Motor neuron (in vitro differentiated cells): ENCODE data around the gene TNS1. TPM values are rescaled to one million over a fixed set of nuclear protein-coding genes. Genes with fewer than 3 reads are reported as not detected.

Experiments
- ATAC-seq, 8 experiments: fragments of 200-7000 bp; cut with Tn5 transposase; replicated peaks in 6 of 8; 2 replicates each; pipeline ENCODE4 v1.8.0; 2021; ENCODE audit warnings: mild to moderate bottlenecking in 8 of 8, moderate library complexity in 8 of 8
- H3K27ac ChIP-seq, 2 donors: fragments of 250-450 bp; sonication (Bioruptor Pico); 2 replicates each; pipeline ENCODE4 v1.9.0; 2021; ENCODE audit warnings: antibody characterized with exemption in 2 of 2, mild to moderate bottlenecking in 2 of 2, moderate library complexity in 1 of 2
- H3K4me1 ChIP-seq, 2 donors: fragments of 250-450 bp; sonication (Bioruptor Pico); replicated peaks in 1 of 2; 2 replicates each; pipeline ENCODE4 v1.6.1; 2021; ENCODE audit warnings: antibody characterized with exemption in 2 of 2, mild to moderate bottlenecking in 2 of 2, moderate library complexity in 1 of 2
- H3K4me3 ChIP-seq, 5 donors: fragments of 250-450 bp; sonication (Bioruptor Pico); 2 replicates each; pipeline ENCODE4 v1.9.0; 2021; ENCODE audit warnings: antibody characterized with exemption in 5 of 5, mild to moderate bottlenecking in 5 of 5, moderate library complexity in 4 of 5
- WGBS, 10 experiments: fragments of 450-650 bp; shearing (Covaris generic); methylation state at CpG; one replicate each; pipeline ENCODE4 v1.0.0; 2022; 5-methylcytosine and 5-hydroxymethylcytosine counted together
- in situ Hi-C, 9 experiments: fragments of 400-800 bp; cut with MboI; loops; one replicate each; pipeline ENCODE4 v1.15.0; 2021; ENCODE audit warnings: low sequenced_read_pairs in 9 of 9, low pct_unique_long_range_greater_than_20kb in 2 of 9; ENCODE audit not compliant: unreplicated experiment in 9 of 9
- total RNA-seq, 8 experiments: library from RNA; unstranded; fragments of 300-600 nt; gene quantifications; 2 replicates each; pipeline versions ENCODE4 v1.2.3 to v1.2.4, GENCODE V29; 2022

Gene TNS1
- total RNA-seq, 8 experiments from 2014 or later, result 2.3 to 41.7 (median 11.4) TPM

DNA sequence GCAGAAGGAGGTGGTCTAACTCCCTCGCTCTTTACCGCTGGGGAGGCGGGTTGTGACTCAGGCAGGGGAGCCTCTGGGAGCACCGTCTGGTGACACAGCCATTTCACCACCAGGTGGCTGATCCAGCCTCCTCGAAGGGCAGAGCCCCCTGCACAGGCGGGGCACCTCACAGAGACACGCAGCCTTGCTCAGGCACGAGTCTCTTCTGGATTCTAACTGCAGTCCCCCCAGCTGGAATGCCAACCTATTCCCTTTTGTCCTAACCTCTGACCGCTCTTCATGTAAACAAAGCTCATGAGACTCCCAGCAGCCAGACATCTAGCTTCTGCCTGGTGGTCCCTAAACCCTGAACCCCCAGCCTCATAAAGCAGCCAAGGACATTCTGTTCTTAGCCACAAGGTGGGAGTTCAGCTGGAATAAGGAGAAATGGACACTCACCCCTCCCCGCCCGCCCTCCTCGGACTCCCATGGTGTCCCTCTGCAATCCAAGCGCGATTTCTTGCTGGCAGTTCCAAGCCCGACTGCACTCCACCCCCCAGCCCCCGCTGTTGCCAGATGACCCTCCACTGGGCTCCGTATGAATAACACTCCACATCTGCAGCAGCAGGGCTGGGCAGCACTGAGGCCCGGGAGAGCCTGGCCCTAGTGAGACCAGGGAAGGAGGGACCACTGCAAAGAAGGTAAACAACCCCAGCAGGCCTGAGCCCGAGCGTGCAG, 84.3 kb downstream of the TNS1 start:
- in situ Hi-C loops, result no loop called here
- H3K4me3 ChIP-seq, result no peak overlapping the region
- peak; percentile 32 to 79 (median 70) for ATAC-seq
- 11 to 60% (median 27%) methylated on average over 1 to 5 of the region's 20 CpGs; no CpG with 5 or more reads in 7 of the 10 experiments for WGBS, 10 experiments
- H3K4me1 ChIP-seq, result peaks cover 23 to 25% of the 10 kb centered on the region in 2 donors
- no peak overlapping the region for H3K27ac ChIP-seq

DNA sequence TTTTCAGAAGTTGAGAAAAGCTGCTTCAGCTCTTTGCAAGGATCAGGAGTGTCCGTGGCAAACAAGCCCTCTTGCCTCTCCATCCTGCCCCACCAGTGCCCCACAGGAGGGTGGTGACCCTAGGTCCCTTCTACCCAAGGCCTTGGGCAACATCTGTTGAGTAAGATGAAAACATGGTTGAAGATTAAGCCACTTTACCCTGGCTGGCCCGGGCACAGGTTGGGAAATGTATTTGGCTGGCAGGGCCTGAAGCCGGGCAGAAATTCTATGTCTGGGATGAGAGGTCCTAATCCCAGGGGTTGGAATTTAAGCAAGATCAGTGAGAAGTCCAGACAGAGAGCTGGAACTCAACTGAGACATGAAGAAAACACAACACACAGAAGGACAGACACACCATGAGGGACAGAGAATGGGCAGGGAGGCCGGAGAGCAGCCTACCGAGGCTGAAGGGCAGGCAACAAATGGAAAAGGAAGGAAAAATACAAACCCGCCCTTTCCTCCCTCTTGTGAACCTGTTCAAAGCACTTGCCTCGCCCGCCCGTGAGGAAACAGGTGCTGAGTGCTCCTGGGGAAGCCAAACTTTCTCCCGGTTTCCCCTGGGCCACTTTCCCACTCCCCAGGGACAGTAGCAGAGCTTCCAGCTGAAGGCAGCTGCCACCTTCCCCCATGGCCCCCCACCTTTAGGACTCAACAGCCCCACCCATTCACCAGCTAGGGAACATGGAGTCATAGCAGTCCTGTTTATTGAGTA, 86.1 kb downstream of the TNS1 start:
- Histone ChIP-seq H3K4me3 (no peak overlapping the region), H3K4me1 (peaks cover 21 to 23% of the 10 kb centered on the region in 2 donors), H3K27ac (no peak overlapping the region)
- in situ Hi-C loops, result no loop called here
- no peak for ATAC-seq
- WGBS, 10 experiments, result 14 to 98% (median 80%) methylated on average over 1 to 6 of the region's 10 CpGs; no CpG with 5 or more reads in 1 of the 10 experiments

DNA sequence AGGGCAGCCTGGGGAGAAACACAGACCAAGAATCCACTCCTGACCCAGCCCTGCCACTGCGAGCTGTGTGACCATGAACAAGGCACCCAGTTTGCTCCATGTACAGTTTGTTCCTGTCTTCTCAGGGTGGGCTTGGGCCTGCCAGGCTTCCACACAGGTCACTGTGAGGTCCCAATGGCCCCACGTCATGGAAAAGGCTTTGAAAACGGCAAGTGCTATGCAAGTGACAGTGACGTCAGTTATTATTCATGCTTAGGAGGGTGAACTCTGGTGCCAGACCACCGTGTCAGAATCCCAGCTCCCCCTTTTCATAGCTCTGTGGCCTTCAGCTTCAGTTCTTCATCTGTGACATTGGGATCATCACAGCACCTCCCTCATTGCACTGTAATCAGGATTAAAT, 87.1 kb downstream of the TNS1 start:
- H3K4me3 ChIP-seq, result no peak overlapping the region
- in situ Hi-C loops, result no loop called here
- no peak overlapping the region for H3K27ac ChIP-seq
- ATAC-seq, result no peak
- WGBS, 10 experiments, result 0 to 100% (median 67%) methylated on average over 1 to 4 of the region's 5 CpGs; no CpG with 5 or more reads in 3 of the 10 experiments
- H3K4me1 ChIP-seq, result peaks cover 15% of the 10 kb centered on the region in 2 donors

DNA sequence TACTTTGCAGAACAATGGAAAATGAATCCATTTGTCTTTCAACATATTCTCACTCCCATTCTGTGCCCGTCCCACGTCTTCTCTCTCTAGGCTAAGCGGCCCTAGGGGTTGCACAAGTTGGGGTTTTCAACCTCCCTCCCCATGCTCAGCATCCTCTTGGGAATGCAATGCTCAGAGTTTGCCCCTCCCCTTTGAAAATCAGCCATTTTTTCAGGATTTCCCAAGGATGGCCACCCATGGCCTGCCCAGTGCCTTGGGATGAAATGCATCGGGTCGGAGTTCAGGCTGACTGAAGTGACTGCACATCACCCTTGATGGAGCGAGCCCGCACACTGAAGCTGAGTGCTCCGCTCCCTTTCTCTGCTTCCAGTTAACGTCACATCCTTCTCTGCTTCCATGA, 87.9 kb downstream of the TNS1 start:
- WGBS, 10 experiments, result 80 to 100% (median 93%) methylated on average over 1 to 7 of the region's 9 CpGs; no CpG with 5 or more reads in 4 of the 10 experiments
- Histone ChIP-seq H3K4me3 (no peak overlapping the region), H3K27ac (no peak overlapping the region), H3K4me1 (peaks cover 11 to 13% of the 10 kb centered on the region in 2 donors)
- no peak for ATAC-seq
- in situ Hi-C loops, result no loop called here

DNA sequence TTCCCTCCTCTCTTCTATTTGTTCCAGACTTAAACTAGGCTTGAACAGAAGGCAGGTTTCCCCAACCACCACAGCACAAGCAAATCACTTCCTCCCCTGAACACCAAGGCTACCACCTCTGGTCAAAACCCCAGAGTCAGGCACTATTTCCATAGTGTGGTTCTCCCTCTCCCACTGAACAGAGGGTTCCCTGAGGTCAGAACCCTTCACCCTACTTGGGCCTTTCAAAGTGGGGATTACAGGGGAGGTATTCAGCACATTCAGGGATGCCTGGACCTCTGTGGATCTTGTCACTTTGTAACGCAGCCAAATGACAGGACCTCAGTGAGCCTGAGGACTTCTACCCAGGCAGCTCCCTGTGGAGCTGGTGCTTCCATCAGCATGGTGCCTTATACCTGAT, 88.7 kb downstream of the TNS1 start:
- H3K27ac ChIP-seq, result no peak overlapping the region
- WGBS, 10 experiments, result 100% methylated on average over 1 of the region's 1 CpG; no CpG with 5 or more reads in 6 of the 10 experiments
- H3K4me3 ChIP-seq, result no peak overlapping the region
- in situ Hi-C loops, result no loop called here
- H3K4me1 ChIP-seq, result peaks cover 9 to 11% of the 10 kb centered on the region in 2 donors
- ATAC-seq, result no peak

DNA sequence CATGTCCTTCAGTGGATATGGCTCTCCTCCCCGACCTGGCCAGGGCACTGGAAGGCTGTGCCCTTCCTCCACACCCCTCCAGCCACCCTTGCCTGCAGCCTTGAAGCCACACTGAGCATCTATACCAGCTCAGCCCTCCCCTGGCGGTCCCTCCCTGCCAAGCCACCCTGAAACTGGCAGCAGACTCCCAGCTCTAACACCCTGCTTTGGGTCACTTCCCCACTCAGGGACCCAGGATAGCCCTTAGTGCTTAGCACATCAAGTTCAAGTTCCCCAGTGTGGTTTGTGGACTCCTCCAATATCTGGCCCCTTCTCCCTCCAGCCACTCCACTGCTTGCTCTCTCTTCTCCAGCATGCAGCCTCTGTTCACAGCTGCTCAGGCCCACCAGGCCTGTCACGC, 89.4 kb downstream of the TNS1 start:
- Histone ChIP-seq H3K4me1 (peaks cover 2 to 5% of the 10 kb centered on the region in 2 donors), H3K27ac (no peak overlapping the region), H3K4me3 (no peak overlapping the region)
- 92 to 100% methylated on average over 1 to 2 of the region's 3 CpGs; no CpG with 5 or more reads in 8 of the 10 experiments for WGBS, 10 experiments
- no peak for ATAC-seq
- in situ Hi-C loops, result no loop called here

DNA sequence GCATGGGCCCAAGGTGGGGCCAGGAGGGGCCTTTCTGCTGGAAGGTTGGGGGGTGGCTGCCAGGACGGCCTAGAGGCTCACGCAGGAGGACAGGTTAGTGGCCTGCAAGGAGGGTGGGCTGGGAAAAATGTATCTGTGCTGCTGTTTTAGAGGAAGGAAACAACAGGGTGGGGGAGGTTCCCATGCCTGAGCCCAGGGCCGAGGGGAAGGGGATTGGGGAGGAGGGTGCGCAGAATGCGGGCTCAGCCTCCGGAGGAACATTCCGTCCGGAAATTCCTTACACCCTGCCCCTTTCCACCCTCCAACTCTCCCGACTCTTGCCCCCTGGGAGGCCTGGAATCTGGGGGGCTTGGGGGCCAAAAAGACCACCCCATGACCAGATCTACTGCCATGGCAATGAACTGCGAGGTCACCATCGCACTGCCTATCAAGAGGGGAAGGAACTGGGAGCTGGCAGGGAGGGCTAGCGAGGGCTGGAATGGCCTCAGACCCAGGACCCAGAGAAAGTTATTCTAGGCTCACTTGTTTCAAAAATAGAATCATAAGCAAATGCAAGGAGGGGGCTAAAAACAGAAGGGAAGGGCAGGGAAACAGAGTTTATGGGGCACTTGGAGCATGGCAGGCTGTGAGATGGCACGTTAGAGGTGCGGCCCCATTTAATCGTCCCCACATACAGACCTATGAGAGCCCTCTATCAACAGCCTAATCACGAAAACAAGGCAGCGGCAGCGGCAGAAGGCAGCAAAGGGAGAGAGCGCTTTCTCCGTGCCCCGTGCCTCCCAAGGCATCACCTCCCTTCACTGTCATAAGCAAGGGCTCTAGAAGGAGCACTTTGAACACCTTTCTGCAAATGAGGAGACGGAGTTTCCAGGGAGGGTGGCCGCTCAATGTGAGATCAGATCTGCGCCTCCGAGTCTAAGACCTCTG, 90.4 kb downstream of the TNS1 start:
- in situ Hi-C loops, result no loop called here
- 40 to 100% (median 63%) methylated on average over 1 to 11 of the region's 25 CpGs; no CpG with 5 or more reads in 4 of the 10 experiments for WGBS, 10 experiments
- H3K27ac ChIP-seq, result no peak overlapping the region
- ATAC-seq, result no peak
- H3K4me1 ChIP-seq, result no peaks in the 10 kb centered on the region
- no peak overlapping the region for H3K4me3 ChIP-seq

DNA sequence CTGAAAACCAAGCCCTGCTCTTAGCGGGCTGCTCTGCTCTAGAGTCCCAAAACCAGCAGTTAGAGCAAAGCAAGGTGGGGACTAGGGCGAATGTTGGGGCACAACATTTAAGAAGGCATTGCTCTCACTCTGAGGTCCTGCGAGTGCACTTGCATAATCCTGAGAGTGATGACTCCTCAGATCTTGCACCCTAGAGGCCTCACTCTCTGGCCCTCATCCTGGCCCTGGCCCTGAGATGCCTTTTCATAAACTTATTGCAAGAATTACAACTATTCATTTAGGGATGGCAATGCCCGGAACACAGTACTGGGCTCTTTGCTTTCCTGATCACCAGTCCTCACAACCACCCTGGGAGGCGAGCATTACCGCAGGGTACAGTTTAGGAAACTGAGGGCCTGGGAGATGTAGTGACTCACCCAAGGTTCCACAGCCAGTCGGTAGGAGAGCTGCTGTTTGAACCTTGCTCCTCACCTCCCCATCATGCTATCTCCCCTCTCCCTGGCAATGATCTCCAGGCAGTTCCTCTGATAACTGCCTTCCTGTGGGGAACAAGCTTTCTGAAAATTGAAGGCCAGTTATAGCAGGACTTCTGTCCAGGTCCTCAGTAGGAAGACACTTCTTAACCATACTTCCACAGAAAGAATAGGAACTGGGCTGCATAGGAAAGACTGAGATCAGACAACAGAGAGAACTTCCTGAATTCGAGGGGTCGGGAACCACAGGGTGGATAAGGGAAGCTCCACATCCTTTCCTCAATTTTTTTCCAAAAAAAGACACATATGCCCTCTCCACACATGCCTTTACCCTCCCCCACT, 91.3 kb downstream of the TNS1 start:
- 57 to 100% (median 80%) methylated on average over 1 to 5 of the region's 9 CpGs; no CpG with 5 or more reads in 3 of the 10 experiments for WGBS, 10 experiments
- peak in 1 of 8 experiments; percentile 11 for ATAC-seq
- in situ Hi-C loops, result no loop called here
- no peak overlapping the region for H3K4me3 ChIP-seq
- no peak overlapping the region for H3K27ac ChIP-seq
- H3K4me1 ChIP-seq, result no peaks in the 10 kb centered on the region

DNA sequence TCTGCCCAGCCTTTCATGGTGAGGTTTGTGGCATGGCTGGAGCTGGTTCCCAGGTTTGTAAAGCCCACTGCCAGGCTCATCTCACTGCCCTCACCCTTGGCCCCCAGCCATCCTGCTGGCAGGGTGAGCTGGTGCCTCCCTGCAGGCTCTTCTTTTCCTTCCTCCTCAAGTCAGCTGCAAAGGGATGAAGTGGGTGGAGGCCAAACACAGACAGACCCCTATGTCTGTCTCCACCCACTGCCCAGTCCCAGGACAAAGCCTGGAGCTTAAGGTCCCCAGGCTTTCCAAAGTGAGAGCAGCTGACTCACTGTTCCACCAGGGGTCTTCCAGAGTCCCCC, 92.0 kb downstream of the TNS1 start:
- in situ Hi-C loops, result no loop called here
- Histone ChIP-seq H3K27ac (no peak overlapping the region), H3K4me3 (no peak overlapping the region), H3K4me1 (no peaks in the 10 kb centered on the region)
- no peak for ATAC-seq

DNA sequence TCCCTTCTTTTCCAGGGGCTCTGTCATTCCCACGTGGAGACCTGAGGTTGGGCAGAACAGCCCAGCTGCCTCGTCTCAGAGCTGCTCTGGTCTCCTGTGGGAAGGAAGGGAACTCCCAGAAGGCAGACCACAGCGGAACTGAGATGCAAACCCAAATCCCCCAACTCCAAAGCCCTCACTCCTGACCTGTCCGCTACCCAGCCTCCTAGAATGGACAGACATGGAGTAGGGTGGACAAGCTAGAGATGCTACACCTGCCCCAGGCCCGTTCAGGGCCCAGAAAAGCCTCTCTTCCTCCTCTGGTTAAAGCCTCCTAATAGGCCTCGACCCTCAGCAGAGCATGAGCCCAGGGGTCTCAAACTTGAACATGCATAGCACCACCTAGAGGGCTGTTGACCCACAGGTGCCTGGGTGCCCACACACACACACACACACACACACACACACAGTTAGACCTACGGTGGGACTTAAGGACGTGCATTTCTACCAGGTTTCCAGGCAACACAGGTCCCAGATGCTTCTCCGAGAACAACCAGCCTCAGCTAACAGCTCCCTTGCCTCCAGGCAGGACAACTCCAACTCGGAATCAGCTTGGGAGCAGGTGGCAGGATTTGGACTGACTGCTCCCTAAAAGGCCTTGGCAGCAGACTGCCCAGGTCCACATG, 93.5 kb downstream of the TNS1 start:
- peak in 3 of 8 experiments; percentile 23 to 46 (median 34) for ATAC-seq
- H3K27ac ChIP-seq, result no peak overlapping the region
- no peaks in the 10 kb centered on the region for H3K4me1 ChIP-seq
- no peak overlapping the region for H3K4me3 ChIP-seq
- in situ Hi-C loops, result no loop called here
- 55 to 83% (median 67%) methylated on average over 1 to 2 of the region's 10 CpGs; no CpG with 5 or more reads in 7 of the 10 experiments for WGBS, 10 experiments

DNA sequence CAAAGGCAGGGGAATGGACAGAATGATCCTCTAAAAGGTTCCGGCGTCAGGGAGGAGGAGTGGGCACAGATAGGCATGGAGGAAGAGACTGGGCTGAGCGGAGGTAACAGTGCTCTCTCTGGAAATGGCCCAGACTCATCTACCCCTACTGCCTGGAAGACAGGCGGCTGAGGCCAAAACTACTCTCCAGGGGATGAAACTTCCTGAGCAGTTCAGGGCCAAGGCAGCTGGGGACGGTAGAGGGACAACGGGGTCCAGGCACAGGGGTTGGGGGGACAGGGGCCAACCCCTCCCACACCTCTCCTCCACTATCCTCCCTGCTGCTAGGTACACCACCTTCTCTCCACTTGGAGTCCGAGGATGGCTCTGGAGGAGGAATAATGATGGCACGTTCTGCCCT, 94.3 kb downstream of the TNS1 start:
- Histone ChIP-seq H3K27ac (no peak overlapping the region), H3K4me1 (no peaks in the 10 kb centered on the region), H3K4me3 (no peak overlapping the region)
- no peak for ATAC-seq
- 60 to 100% (median 83%) methylated on average over 1 to 2 of the region's 8 CpGs; no CpG with 5 or more reads in 5 of the 10 experiments for WGBS, 10 experiments
- in situ Hi-C loops, result no loop called here

DNA sequence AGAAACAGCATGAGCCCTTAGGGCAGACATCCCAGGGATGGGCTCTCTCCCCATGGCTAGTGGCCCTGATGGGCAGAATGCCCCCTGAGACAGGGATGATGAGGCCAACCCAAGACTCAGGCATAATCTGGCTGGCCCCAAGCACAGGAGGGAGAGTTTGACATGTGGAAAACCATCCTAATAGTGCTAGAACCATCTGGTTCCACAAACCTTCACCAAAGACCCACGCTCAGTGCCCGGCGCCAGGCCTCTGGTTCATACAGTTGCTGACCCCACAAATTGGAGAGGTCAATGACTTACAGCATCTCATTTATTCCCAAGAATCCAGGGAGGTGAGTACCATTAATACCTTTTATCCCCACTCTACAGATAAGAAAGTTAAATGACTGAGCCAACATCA, 95.5 kb downstream of the TNS1 start:
- Histone ChIP-seq H3K4me3 (no peak overlapping the region), H3K4me1 (no peaks in the 10 kb centered on the region), H3K27ac (no peak overlapping the region)
- in situ Hi-C loops, result no loop called here
- ATAC-seq, result no peak
- WGBS, 10 experiments, result 96 to 100% methylated on average over 2 to 3 of the region's 3 CpGs; no CpG with 5 or more reads in 8 of the 10 experiments
